B cell (primary cell): ENCODE measurements around the gene SH3GL3. TPM values are rescaled to one million over a fixed set of nuclear protein-coding genes. Genes with fewer than 3 reads are reported as not detected.

Experiments used
- ATAC-seq: fragments of 200-7000 bp; cut with Tn5 transposase; one replicate; pipeline ENCODE4 v1.10.0; 2021; ENCODE audit warnings: low read depth, mild to moderate bottlenecking, moderate number of reproducible peaks, moderate library complexity
- CTCF ChIA-PET: fragments of 350-600 bp; sonication (Branson Sonifier 250); formaldehyde crosslinking; loops from one replicate; lab custom pipeline; 2021; ENCODE audit warnings: antibody characterized with exemption, inconsistent platforms; lab: Charles Lee
- POLR2A ChIA-PET: fragments of 350-600 bp; sonication (Branson Sonifier 250); formaldehyde crosslinking; loops from one replicate; lab custom pipeline; 2021; ENCODE audit warnings: antibody characterized with exemption; lab: Charles Lee
- DNase-seq: peaks from one replicate; pipeline ENCODE4 v3.0.0; 2013
- H2AFZ ChIP-seq: 2 replicates; pipeline ENCODE4 v1.6.1; 2012; ENCODE audit warnings: mild to moderate bottlenecking, low read depth, low read length; ENCODE audit not compliant: insufficient read depth, poor library complexity, severe bottlenecking
- H3K27ac ChIP-seq, 2 donors: 1 replicate in 1 of 2; 2 replicates in 1 of 2; pipeline ENCODE4 v1.5.1; 2012 to 2013; ENCODE audit warnings: low read length in 2 of 2, mild to moderate bottlenecking in 2 of 2, moderate library complexity in 1 of 2
- H3K27me3 ChIP-seq, 4 experiments: fragments of 200-600 bp in 1 of 4; sonication (generic) in 1 of 4; replicated peaks in 1 of 4; 1 replicate in 2 of 4; 2 replicates in 2 of 4; pipeline versions ENCODE4 v1.6.1 to v1.7.0; 2013 to 2016; ENCODE audit warnings: low read length in 3 of 4, mild to moderate bottlenecking in 2 of 4, mixed read lengths in 1 of 4, moderate library complexity in 1 of 4; ENCODE audit not compliant: insufficient read depth in 4 of 4, control insufficient read depth in 3 of 4; ENCODE audit errors: control extremely low read depth in 1 of 4
- H3K36me3 ChIP-seq, 2 experiments: replicated peaks in 1 of 2; 1 replicate in 1 of 2; 2 replicates in 1 of 2; pipeline versions ENCODE4 v1.6.1 to v1.7.1; 2013; ENCODE audit warnings: low read length in 1 of 2; ENCODE audit not compliant: insufficient read depth in 2 of 2, control insufficient read depth in 1 of 2; ENCODE audit errors: control extremely low read depth in 1 of 2, extremely low read depth in 1 of 2
- H3K4me1 ChIP-seq, 2 donors: fragments of 200-600 bp in 1 of 2; sonication (generic) in 1 of 2; 1 replicate in 1 of 2; 2 replicates in 1 of 2; pipeline versions ENCODE4 v1.5.1 to v1.6.1; 2013 to 2017; ENCODE audit warnings: low read length in 2 of 2; ENCODE audit not compliant: control insufficient read depth in 2 of 2, insufficient read depth in 2 of 2
- H3K4me2 ChIP-seq: replicated peaks from 2 replicates; pipeline ENCODE3; 2012; ENCODE audit warnings: mild to moderate bottlenecking, low read depth, low read length; ENCODE audit not compliant: poor library complexity, severe bottlenecking
- H3K4me3 ChIP-seq, 5 experiments: fragments of 200-600 bp in 1 of 5; sonication (generic) in 1 of 5; 1 replicate in 3 of 5; 2 replicates in 2 of 5; pipeline versions ENCODE4 v1.5.1 to v1.7.0; 2011 to 2016; ENCODE audit warnings: low read length in 4 of 5, mild to moderate bottlenecking in 4 of 5, low read depth in 2 of 5, control low read depth in 1 of 5, moderate library complexity in 1 of 5; ENCODE audit not compliant: insufficient read depth in 1 of 5; ENCODE audit errors: control extremely low read depth in 1 of 5, extremely low read depth in 1 of 5
- H3K79me2 ChIP-seq: fragments of 200-600 bp; sonication (generic); one replicate; pipeline ENCODE4 v1.6.0; 2016; ENCODE audit warnings: low read length; ENCODE audit not compliant: control insufficient read depth, insufficient read depth
- H3K9ac ChIP-seq: fragments of 200-600 bp; sonication (generic); 2 replicates; pipeline ENCODE4 v1.6.1; 2017; ENCODE audit warnings: mild to moderate bottlenecking, low read length, moderate library complexity
- H3K9me3 ChIP-seq, 3 donors: one replicate each; pipeline versions ENCODE4 v1.6.1 to v1.7.1; 2013; ENCODE audit warnings: low read length in 2 of 3; ENCODE audit not compliant: control insufficient read depth in 2 of 3, insufficient read depth in 1 of 3; ENCODE audit errors: control extremely low read depth in 1 of 3
- H4K20me1 ChIP-seq: 2 replicates; pipeline ENCODE4 v1.6.0; 2012; ENCODE audit warnings: mild to moderate bottlenecking, low read length; ENCODE audit not compliant: insufficient read depth, control insufficient read depth, poor library complexity, severe bottlenecking
- H3K27ac Mint-ChIP-seq: one replicate; pipeline ENCODE4 v1.8.0; 2021; ENCODE audit warnings: mixed read lengths
- H3K27me3 Mint-ChIP-seq: one replicate; pipeline ENCODE4 v1.8.0; 2021; ENCODE audit warnings: mixed read lengths
- H3K4me1 Mint-ChIP-seq: one replicate; pipeline ENCODE4 v1.8.0; 2021; ENCODE audit warnings: mixed read lengths
- H3K4me3 Mint-ChIP-seq: one replicate; pipeline ENCODE4 v1.8.0; 2021; ENCODE audit warnings: mixed read lengths
- H3K9me3 Mint-ChIP-seq: one replicate; pipeline ENCODE4 v1.8.0; 2022; ENCODE audit warnings: mixed read lengths; ENCODE audit not compliant: insufficient read depth
- EZH2 ChIP-seq: IDR thresholded peaks from 2 replicates; pipeline ENCODE4 v1.6.1; 2012; ENCODE audit warnings: borderline replicate concordance, low read depth, mild to moderate bottlenecking, moderate library complexity, low read length; ENCODE audit not compliant: insufficient read depth, poor library complexity, severe bottlenecking
- WGBS: methylation state at CpG from one replicate; pipeline ENCODE4 v1.1.5; 2013; ENCODE audit warnings: missing lambda C conversion rate; ENCODE audit not compliant: insufficient coverage; 5-methylcytosine and 5-hydroxymethylcytosine counted together
- intact Hi-C: fragments of 100-400 bp; cut with micrococcal nuclease; formaldehyde crosslinking; loops from one replicate; pipeline ENCODE4 v1.10.0; 2022
- polyA plus RNA-seq: library from polyadenylated mRNA; depleted of rRNA; stranded (reverse); fragments of >200 nt; gene quantifications from 2 replicates; pipeline ENCODE4 v1.2.3, GENCODE V29; 2012
- total RNA-seq, 2 donors: library from RNA; stranded (reverse); fragments of 120-200 nt in 1 of 2; gene quantifications; 1 replicate in 1 of 2; 2 replicates in 1 of 2; pipeline versions ENCODE4 v1.2.3 to v1.2.4, GENCODE V29; 2013 to 2022
- TF ChIP-seq, protein P1 (sequence below): fragments of 200-600 bp; IDR thresholded peaks from one replicate; pipeline ENCODE4 v1.8.0; 2022; ENCODE audit warnings: antibody characterized with exemption, mild to moderate bottlenecking

The SH3GL3 gene
- total and polyA plus RNA-seq, 2 donors (not counting 1 experiment from before 2014, with no cell fraction given) = not detected

DNA sequence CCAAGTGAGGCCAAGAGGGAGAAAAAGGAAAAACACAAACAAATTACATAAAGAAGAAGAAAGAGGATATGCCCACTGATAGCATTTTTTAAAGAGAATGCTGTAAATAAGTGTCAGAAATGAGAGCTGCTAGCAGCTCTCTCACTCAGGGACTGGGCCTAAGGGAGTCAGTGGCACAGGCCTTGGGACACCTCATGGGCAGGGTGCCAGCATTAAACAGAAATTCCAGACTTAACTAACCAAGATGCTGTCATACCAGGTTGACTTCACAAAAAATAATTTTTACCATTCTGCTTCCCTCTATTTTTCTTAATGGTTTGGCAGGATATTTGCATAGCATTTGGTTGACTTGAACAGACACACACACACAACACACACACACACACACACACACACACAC is 114.5 kb downstream of the SH3GL3 start:
- H3K4me3 Mint-ChIP-seq = no peak overlapping the region
- Histone ChIP-seq H3K9ac (no peak overlapping the region), H2AFZ (no peak overlapping the region), H3K9me3 (no peaks in the 10 kb centered on the region), H3K27ac (no peak overlapping the region), H3K4me2 (no peak overlapping the region), H4K20me1 (no peaks in the 10 kb centered on the region), H3K27me3 (no peaks in the 10 kb centered on the region), H3K4me3 (no peak overlapping the region), H3K79me2 (no peaks in the 10 kb centered on the region), H3K36me3 (no peaks in the 10 kb centered on the region), H3K4me1 (no peaks in the 10 kb centered on the region)
- no peak for TF ChIP-seq EZH2
- TF ChIP-seq, protein P1, sequence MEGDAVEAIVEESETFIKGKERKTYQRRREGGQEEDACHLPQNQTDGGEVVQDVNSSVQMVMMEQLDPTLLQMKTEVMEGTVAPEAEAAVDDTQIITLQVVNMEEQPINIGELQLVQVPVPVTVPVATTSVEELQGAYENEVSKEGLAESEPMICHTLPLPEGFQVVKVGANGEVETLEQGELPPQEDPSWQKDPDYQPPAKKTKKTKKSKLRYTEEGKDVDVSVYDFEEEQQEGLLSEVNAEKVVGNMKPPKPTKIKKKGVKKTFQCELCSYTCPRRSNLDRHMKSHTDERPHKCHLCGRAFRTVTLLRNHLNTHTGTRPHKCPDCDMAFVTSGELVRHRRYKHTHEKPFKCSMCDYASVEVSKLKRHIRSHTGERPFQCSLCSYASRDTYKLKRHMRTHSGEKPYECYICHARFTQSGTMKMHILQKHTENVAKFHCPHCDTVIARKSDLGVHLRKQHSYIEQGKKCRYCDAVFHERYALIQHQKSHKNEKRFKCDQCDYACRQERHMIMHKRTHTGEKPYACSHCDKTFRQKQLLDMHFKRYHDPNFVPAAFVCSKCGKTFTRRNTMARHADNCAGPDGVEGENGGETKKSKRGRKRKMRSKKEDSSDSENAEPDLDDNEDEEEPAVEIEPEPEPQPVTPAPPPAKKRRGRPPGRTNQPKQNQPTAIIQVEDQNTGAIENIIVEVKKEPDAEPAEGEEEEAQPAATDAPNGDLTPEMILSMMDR = no peak
- ATAC-seq (no peak), DNase-seq (no peak)
- ChIA-PET CTCF (interaction anchor here (0.8 to 2.6 kb wide), 4 partner anchors 9 to 126 kb away, joined by 4 to 10 read pairs (median 6); no protein-coding TSS in a partner anchor), POLR2A (no interaction called here)
- no peaks in the 10 kb centered on the region for H3K4me1 Mint-ChIP-seq
- no peak overlapping the region for H3K27ac Mint-ChIP-seq
- H3K9me3 Mint-ChIP-seq = no peaks in the 10 kb centered on the region
- peaks cover 14% of the 10 kb centered on the region for H3K27me3 Mint-ChIP-seq
- intact Hi-C loops = no loop called here

DNA sequence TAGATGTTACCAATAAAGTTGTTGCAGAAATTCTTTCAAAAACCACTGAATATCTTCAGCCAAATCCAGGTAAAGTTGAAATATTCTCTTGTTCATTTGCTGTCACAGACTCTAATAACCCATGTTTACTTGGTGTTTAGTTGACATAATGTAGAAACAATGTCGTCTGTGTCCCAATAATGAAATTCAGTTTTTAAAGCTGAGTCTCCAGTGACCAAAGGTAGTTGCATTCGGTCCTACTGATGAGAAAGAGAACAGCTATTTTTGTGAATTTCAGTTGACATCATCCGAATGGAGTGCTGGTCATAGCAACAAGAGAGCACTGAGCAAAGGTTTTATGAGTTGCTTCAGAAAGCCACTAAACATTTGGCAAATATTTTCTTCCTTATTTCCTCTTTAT is 118.0 kb downstream of the SH3GL3 start:
- Mint-ChIP-seq H3K4me3 (no peak overlapping the region), H3K27ac (no peak overlapping the region), H3K4me1 (peaks cover 2% of the 10 kb centered on the region), H3K27me3 (no peaks in the 10 kb centered on the region), H3K9me3 (no peaks in the 10 kb centered on the region)
- H3K9ac ChIP-seq = no peak overlapping the region
- H3K9me3 ChIP-seq = no peaks in the 10 kb centered on the region
- no peaks in the 10 kb centered on the region for H4K20me1 ChIP-seq
- H3K27me3 ChIP-seq = no peaks in the 10 kb centered on the region
- H3K4me3 ChIP-seq = no peak overlapping the region
- DNase-seq = no peak
- no peak overlapping the region for H3K4me2 ChIP-seq
- 84% methylated on average over 2 of the region's 3 CpGs for WGBS
- ATAC-seq = no peak
- TF ChIP-seq, protein P1 = no peak
- no peak for TF ChIP-seq EZH2
- intact Hi-C loops = no loop called here
- H3K79me2 ChIP-seq = no peaks in the 10 kb centered on the region
- ChIA-PET POLR2A (no interaction called here), CTCF (interaction anchor here (1.0 to 1.7 kb wide), 4 partner anchors 9 to 459 kb away, joined by 3 to 8 read pairs (median 5); no protein-coding TSS in a partner anchor)
- H3K27ac ChIP-seq = no peak overlapping the region
- H2AFZ ChIP-seq = no peak overlapping the region
- no peaks in the 10 kb centered on the region for H3K4me1 ChIP-seq
- H3K36me3 ChIP-seq = no peaks in the 10 kb centered on the region
